Thyroid gland (tissue), 4 donors: ENCODE measurements around the gene PTPRJ. TPM values are rescaled to one million over a fixed set of nuclear protein-coding genes. Genes with fewer than 3 reads are reported as not detected.

Experiments
- DNase-seq, 2 donors: peaks; one replicate each; pipeline ENCODE4 v3.0.0-alpha.2; 2019
- H3K27ac ChIP-seq, 3 donors: fragments of 200-600 bp; sonication (generic); 1 replicate in 2 of 3; 2 replicates in 1 of 3; pipeline ENCODE4 v1.5.1; 2016 to 2019; ENCODE audit warnings: mild to moderate bottlenecking in 1 of 3, moderate library complexity in 1 of 3
- H3K27me3 ChIP-seq: fragments of 200-600 bp; sonication (generic); one replicate; pipeline ENCODE4 v1.5.1; 2019
- H3K36me3 ChIP-seq, 2 donors: fragments of 200-600 bp; sonication (generic); one replicate each; pipeline ENCODE4 v1.5.1; 2016 to 2019
- H3K4me1 ChIP-seq, 2 donors: fragments of 200-600 bp; sonication (generic); one replicate each; pipeline ENCODE4 v1.5.1; 2017 to 2019
- H3K4me3 ChIP-seq, 3 donors: fragments of 200-600 bp; sonication (generic); replicated peaks in 1 of 3; 1 replicate in 2 of 3; 2 replicates in 1 of 3; pipeline ENCODE4 v1.5.1; 2016; ENCODE audit warnings: mild to moderate bottlenecking in 1 of 3
- H3K9me3 ChIP-seq: fragments of 200-600 bp; sonication (generic); one replicate; pipeline ENCODE4 v1.5.1; 2017
- POLR2A ChIP-seq, 2 donors: fragments of 450-650 bp; IDR thresholded peaks; one replicate each; pipeline ENCODE4 v1.6.1; 2017; ENCODE audit warnings: antibody characterized with exemption in 2 of 2, mild to moderate bottlenecking in 2 of 2, moderate library complexity in 1 of 2
- WGBS, 2 donors: methylation state at CpG; one replicate each; pipeline ENCODE4 v1.1.5; 2017; 5-methylcytosine and 5-hydroxymethylcytosine counted together
- intact Hi-C: fragments of 100-400 bp; cut with DNase I; formaldehyde crosslinking; loops from one replicate; pipeline ENCODE4 v1.15.1; 2023
- total RNA-seq, 4 donors: library from RNA; depleted of rRNA; stranded (reverse); fragments of >200 nt; gene quantifications; one replicate each; pipeline ENCODE4 v1.2.3, GENCODE V29; 2016
- TF ChIP-seq, protein P1 (sequence below), 6 experiments: fragments of 200-600 bp in 3 of 6; fragments of 450-650 bp in 3 of 6; sonication (generic) in 3 of 6; IDR thresholded peaks; one replicate each; pipeline ENCODE4 v1.5.1; 2016 to 2019; ENCODE audit warnings: antibody characterized with exemption in 6 of 6, mild to moderate bottlenecking in 2 of 6, inconsistent platforms in 1 of 6, moderate library complexity in 1 of 6

The PTPRJ gene
- total RNA-seq, 4 donors from 2014 or later: 45.4 to 81.9 (median 58.6) TPM

DNA sequence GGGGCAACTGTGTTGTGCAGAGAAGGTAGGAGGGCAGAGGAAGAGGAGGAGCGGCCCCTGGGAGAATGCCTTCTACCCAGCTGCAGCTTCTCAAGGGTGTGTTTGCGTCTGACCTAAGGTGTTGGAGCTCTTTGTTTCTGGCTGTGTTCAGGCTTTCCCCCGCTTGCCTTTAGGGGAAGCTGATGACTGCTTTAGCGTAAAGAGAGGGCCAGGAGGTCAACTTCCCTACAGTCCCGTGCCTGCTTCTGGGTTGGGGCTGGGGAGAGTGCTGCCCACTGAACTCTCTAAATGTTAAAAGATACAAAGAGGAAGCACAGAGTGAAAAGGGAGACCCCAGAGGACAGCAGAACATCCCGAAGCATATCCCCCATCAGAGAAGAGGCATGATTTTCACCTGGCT, 99.2 kb downstream of the PTPRJ start:
- H3K36me3 ChIP-seq: no peaks in the 10 kb centered on the region
- no peak overlapping the region for H3K4me3 ChIP-seq
- peaks cover 18 to 24% of the 10 kb centered on the region in 2 donors for H3K4me1 ChIP-seq
- H3K27me3 ChIP-seq: no peaks in the 10 kb centered on the region
- DNase-seq: no peak
- peak overlapping the region in 1 of 3 donors; percentile 80 for H3K27ac ChIP-seq
- H3K9me3 ChIP-seq: no peaks in the 10 kb centered on the region
- TF ChIP-seq, protein P1, sequence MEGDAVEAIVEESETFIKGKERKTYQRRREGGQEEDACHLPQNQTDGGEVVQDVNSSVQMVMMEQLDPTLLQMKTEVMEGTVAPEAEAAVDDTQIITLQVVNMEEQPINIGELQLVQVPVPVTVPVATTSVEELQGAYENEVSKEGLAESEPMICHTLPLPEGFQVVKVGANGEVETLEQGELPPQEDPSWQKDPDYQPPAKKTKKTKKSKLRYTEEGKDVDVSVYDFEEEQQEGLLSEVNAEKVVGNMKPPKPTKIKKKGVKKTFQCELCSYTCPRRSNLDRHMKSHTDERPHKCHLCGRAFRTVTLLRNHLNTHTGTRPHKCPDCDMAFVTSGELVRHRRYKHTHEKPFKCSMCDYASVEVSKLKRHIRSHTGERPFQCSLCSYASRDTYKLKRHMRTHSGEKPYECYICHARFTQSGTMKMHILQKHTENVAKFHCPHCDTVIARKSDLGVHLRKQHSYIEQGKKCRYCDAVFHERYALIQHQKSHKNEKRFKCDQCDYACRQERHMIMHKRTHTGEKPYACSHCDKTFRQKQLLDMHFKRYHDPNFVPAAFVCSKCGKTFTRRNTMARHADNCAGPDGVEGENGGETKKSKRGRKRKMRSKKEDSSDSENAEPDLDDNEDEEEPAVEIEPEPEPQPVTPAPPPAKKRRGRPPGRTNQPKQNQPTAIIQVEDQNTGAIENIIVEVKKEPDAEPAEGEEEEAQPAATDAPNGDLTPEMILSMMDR (IDR thresholded peaks at IDR 0.05): no peak
- no peak for TF ChIP-seq POLR2A (IDR thresholded peaks at IDR 0.05)
- 92 to 94% methylated on average over 6 of the region's 6 CpGs for WGBS, 2 donors
- intact Hi-C loops: no loop called here

DNA sequence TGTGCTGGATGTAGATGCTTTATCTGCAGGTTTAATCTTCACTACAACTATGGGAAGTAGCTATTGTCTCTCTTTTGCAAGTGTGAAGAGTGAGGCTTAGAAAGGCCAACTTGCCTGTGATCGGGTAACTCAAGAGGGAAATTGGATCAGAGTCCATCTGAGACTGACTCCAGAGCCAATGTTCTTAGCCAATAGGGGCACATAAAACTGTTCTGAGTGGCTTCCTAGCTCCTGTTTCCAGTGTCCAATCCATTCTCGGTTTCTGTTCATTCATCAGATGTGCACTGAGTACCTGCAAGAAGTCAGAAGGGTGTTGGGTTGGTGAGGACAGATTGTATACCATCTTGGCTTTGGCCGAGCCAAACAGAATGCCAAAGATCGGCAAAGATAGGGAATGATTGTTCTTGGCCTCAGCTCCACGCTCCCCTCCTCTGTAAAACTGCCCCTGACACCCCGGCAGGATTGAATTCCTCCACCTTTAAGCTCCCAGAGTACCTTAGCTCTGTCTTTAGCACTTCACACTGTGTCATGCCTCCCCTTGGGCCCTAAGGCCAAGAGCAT, 100.0 kb downstream of the PTPRJ start:
- intact Hi-C loops: loop anchor here (10.0 kb wide), 1 partner anchor 106 kb away; no protein-coding TSS in a partner anchor
- DNase-seq: no peak
- TF ChIP-seq POLR2A (IDR thresholded peaks at IDR 0.05): no peak
- TF ChIP-seq, protein P1 (IDR thresholded peaks at IDR 0.05): no peak
- Histone ChIP-seq H3K27me3 (no peaks in the 10 kb centered on the region), H3K9me3 (no peaks in the 10 kb centered on the region), H3K4me3 (no peak overlapping the region), H3K36me3 (no peaks in the 10 kb centered on the region), H3K27ac (peak overlapping the region; percentile 43 to 81 (median 80)), H3K4me1 (peaks cover 21 to 24% of the 10 kb centered on the region in 2 donors)
- WGBS, 2 donors: 87 to 90% methylated on average over 6 of the region's 6 CpGs

DNA sequence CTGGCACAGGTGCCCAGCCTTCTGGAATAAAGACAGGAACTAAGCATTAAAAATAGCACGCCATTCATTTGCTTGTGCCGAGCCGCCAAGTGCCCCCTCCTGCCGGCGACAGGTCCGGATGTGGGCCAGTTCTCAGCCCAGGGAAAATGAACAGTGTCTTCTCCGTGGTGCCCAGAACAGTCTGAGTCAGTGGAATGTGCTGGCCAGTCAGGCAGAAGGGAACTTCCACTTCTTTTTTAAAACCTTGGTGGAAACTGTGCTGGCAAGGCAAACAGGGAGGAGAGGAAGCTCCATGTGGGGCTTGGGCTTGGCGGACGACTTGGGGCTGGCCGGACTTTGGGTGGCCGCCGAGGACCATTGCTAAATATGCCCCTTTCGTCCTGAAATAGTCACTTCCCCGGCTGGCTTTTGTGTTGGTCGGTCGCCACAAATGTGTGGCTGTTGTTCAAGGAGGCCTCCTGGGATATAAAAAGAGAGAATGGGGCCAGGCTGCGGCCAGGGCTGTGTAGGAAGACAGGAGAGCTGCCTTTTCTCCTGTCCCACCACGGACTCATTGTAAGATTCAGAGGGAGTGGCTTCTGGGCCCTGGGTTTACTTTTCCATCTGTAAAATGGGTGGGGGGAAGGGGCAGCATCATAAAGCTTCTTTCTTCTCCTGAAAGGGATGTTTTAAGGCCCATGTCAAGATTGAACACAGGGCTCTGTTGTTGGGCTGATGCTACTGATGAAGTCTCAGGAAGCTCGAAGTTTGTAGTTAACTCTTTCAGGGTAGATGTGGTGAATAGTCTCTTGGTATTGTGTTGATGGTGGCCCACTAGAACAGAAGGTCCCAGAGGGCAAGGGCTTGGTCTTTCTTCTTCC, 101.0 kb downstream of the PTPRJ start:
- DNase-seq: peak; percentile 90 to 92
- Histone ChIP-seq H3K27me3 (no peaks in the 10 kb centered on the region), H3K4me1 (peaks cover 31 to 34% of the 10 kb centered on the region in 2 donors), H3K4me3 (no peak overlapping the region), H3K36me3 (no peaks in the 10 kb centered on the region), H3K27ac (peak overlapping the region; percentile 43 to 81 (median 80)), H3K9me3 (no peaks in the 10 kb centered on the region)
- TF ChIP-seq, protein P1 (IDR thresholded peaks at IDR 0.05): no peak
- TF ChIP-seq POLR2A (IDR thresholded peaks at IDR 0.05): peak in 1 of 2 donors; percentile 57
- intact Hi-C loops: loop anchor here (10.0 kb wide), 1 partner anchor 107 kb away; no protein-coding TSS in a partner anchor
- 18 to 30% methylated on average over 13 to 18 of the region's 19 CpGs for WGBS, 2 donors

DNA sequence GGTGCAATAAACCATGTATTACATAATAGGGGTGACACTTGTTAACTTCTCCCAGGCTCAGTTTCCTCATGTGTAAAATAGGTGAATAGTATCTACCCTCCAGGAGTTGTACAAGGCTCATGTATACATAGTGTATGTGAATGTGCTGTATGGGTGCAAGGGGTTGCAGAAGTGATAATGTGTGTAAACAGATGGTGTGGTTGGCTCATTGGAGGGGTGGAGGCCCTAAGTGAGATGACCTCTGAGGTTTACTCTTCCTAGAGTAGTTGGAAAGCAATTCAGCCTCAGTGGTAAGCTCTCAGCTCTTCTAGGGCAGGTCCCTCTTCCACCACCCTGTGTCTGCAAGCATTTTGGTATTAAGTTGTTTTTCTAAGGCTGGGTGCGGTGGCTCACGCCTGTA, 102.4 kb downstream of the PTPRJ start:
- intact Hi-C loops: loop anchor here (10.0 kb wide), 1 partner anchor 108 kb away; no protein-coding TSS in a partner anchor
- Histone ChIP-seq H3K27ac (peak overlapping the region in 1 of 3 donors; percentile 80), H3K36me3 (no peaks in the 10 kb centered on the region), H3K4me3 (no peak overlapping the region), H3K4me1 (peaks cover 43 to 47% of the 10 kb centered on the region in 2 donors), H3K9me3 (no peaks in the 10 kb centered on the region), H3K27me3 (no peaks in the 10 kb centered on the region)
- TF ChIP-seq POLR2A (IDR thresholded peaks at IDR 0.05): no peak
- TF ChIP-seq, protein P1 (IDR thresholded peaks at IDR 0.05): no peak
- 96 to 100% methylated on average over 2 of the region's 2 CpGs for WGBS, 2 donors
- no peak for DNase-seq

DNA sequence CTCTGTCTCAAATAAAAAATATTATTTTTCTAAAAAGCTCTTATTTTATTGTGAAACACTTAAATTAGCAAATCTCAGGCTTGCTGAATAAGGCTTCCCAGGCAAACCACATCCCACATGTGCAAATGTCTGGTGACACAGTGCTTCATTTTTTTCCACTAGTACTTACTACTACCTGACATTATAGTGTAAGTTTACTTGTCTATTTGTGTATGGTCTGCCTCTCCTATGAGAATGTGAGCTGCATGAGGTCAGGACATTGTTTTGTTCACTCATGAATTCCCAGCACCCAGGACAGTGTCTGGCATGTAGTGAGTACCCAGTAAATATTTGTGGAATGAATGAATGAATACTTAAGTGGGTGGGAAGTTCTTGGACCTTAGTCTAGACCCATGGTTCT, 103.1 kb downstream of the PTPRJ start:
- Histone ChIP-seq H3K36me3 (no peaks in the 10 kb centered on the region), H3K4me3 (no peak overlapping the region), H3K27me3 (no peaks in the 10 kb centered on the region), H3K27ac (peak overlapping the region in 1 of 3 donors; percentile 21), H3K9me3 (no peaks in the 10 kb centered on the region), H3K4me1 (peaks cover 50 to 54% of the 10 kb centered on the region in 2 donors)
- TF ChIP-seq POLR2A (IDR thresholded peaks at IDR 0.05): no peak
- TF ChIP-seq, protein P1 (IDR thresholded peaks at IDR 0.05): no peak
- no peak for DNase-seq
- intact Hi-C loops: loop anchor here (10.0 kb wide), 1 partner anchor 109 kb away; no protein-coding TSS in a partner anchor
